Smooth muscle cell (in vitro differentiated cells): ENCODE measurements around the gene CYP4X1. TPM values are rescaled to one million over a fixed set of nuclear protein-coding genes. Genes with fewer than 3 reads are reported as not detected.
"Not testable (repeated sequence)": the region's sequence is repeated elsewhere in the genome, so short reads cannot be mapped to it uniquely, and the experiment has no call there.

Experiments used
- DNase-seq: peaks from one replicate; lab custom pipeline; 2025; ENCODE audit not compliant: unreplicated experiment; lab: John Stamatoyannopoulos, UW
- H2AFZ ChIP-seq: fragments of 200-600 bp; sonication (generic); 2 replicates; pipeline ENCODE4 v1.6.0; 2016; ENCODE audit warnings: antibody characterized with exemption, low read depth, mild to moderate bottlenecking
- H3F3A ChIP-seq: fragments of 200-600 bp; sonication (generic); 2 replicates; pipeline ENCODE4 v1.6.0; 2017; ENCODE audit warnings: antibody characterized with exemption, low read depth
- H3K27ac ChIP-seq: fragments of 200-600 bp; sonication (generic); 2 replicates; pipeline ENCODE4 v1.5.1; 2016; ENCODE audit warnings: low read depth, mild to moderate bottlenecking
- H3K27me3 ChIP-seq: fragments of 200-600 bp; sonication (generic); 2 replicates; pipeline ENCODE4 v1.6.1; 2016; ENCODE audit warnings: low read depth, mild to moderate bottlenecking
- H3K36me3 ChIP-seq: fragments of 200-600 bp; sonication (generic); 2 replicates; pipeline ENCODE4 v1.5.1; 2016; ENCODE audit warnings: low read depth
- H3K4me1 ChIP-seq: fragments of 200-600 bp; sonication (generic); 2 replicates; pipeline ENCODE4 v1.5.1; 2016; ENCODE audit warnings: low read depth
- H3K4me2 ChIP-seq: fragments of 200-600 bp; sonication (generic); 2 replicates; pipeline ENCODE4 v1.6.0; 2016; ENCODE audit warnings: mild to moderate bottlenecking
- H3K4me3 ChIP-seq: fragments of 200-600 bp; sonication (generic); 2 replicates; pipeline ENCODE4 v1.5.1; 2016; ENCODE audit warnings: mild to moderate bottlenecking
- H3K79me2 ChIP-seq: fragments of 200-600 bp; sonication (generic); 2 replicates; pipeline ENCODE4 v1.6.0; 2016; ENCODE audit warnings: low read depth, mild to moderate bottlenecking
- H3K9ac ChIP-seq: fragments of 200-600 bp; sonication (generic); 2 replicates; pipeline ENCODE4 v1.6.0; 2016; ENCODE audit warnings: low read depth
- H3K9me3 ChIP-seq: fragments of 200-600 bp; sonication (generic); replicated peaks from 2 replicates; pipeline ENCODE4 v1.5.1; 2016; ENCODE audit warnings: low read depth
- H4K20me1 ChIP-seq: fragments of 200-600 bp; sonication (generic); 2 replicates; pipeline ENCODE4 v1.6.0; 2016; ENCODE audit warnings: low read depth
- WGBS: methylation state at CpG from one replicate; pipeline ENCODE4 v1.1.7; 2016; ENCODE audit warnings: low lambda C conversion rate; 5-methylcytosine and 5-hydroxymethylcytosine counted together
- polyA plus RNA-seq: library from polyadenylated mRNA; unstranded; fragments of >200 nt; fragmentation: Nextera tagmentation; extraction: Ambion mirVana; gene quantifications from 2 replicates; pipeline ENCODE4 v1.2.1, GENCODE V29; 2016
- small RNA-seq: library from RNA; depleted of rRNA; stranded (forward); fragments of <200 nt; gene quantifications from one replicate; pipeline ENCODE3, GENCODE V24; 2014
- total RNA-seq: library from RNA; depleted of rRNA; stranded (reverse); fragments of >200 nt; gene quantifications from 2 replicates; pipeline ENCODE4 v1.2.3, GENCODE V29; 2014
- TF ChIP-seq, protein P1 (sequence below): fragments of 200-600 bp; sonication (generic); IDR thresholded peaks from 2 replicates; pipeline ENCODE4 v1.5.1; 2017; ENCODE audit warnings: borderline replicate concordance, mild to moderate bottlenecking, antibody characterized with exemption; ENCODE audit not compliant: insufficient read depth, poor library complexity, severe bottlenecking

CYP4X1 gene
- total and polyA plus RNA-seq, 2 experiments from 2014 or later = not detected

DNA sequence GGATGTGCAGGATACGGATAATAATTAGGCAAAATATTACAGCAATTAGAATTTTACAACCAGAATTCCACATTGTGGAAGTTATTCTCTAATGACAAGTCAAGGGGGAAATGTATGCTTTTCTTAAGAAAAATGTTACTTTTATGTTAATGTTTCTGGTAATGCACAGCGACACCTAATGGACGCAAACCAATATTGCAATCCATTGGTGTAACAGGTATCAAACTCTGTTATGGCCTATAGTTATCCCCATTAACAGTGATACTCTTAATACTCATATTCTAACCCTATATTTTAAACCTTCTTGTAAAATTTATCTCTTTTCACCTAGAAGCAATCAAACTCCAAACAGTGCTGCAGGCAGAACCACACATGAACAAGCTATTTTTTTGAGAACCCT, 65.9 kb downstream of the CYP4X1 start:
- not testable (repeated sequence) for H3K79me2 ChIP-seq, DNase-seq, H3K36me3 ChIP-seq, H3K27ac ChIP-seq, H3K9ac ChIP-seq, H2AFZ ChIP-seq, H3K4me2 ChIP-seq, H3K4me1 ChIP-seq, H4K20me1 ChIP-seq, H3F3A ChIP-seq, H3K4me3 ChIP-seq, H3K9me3 ChIP-seq, H3K27me3 ChIP-seq
- TF ChIP-seq, protein P1, sequence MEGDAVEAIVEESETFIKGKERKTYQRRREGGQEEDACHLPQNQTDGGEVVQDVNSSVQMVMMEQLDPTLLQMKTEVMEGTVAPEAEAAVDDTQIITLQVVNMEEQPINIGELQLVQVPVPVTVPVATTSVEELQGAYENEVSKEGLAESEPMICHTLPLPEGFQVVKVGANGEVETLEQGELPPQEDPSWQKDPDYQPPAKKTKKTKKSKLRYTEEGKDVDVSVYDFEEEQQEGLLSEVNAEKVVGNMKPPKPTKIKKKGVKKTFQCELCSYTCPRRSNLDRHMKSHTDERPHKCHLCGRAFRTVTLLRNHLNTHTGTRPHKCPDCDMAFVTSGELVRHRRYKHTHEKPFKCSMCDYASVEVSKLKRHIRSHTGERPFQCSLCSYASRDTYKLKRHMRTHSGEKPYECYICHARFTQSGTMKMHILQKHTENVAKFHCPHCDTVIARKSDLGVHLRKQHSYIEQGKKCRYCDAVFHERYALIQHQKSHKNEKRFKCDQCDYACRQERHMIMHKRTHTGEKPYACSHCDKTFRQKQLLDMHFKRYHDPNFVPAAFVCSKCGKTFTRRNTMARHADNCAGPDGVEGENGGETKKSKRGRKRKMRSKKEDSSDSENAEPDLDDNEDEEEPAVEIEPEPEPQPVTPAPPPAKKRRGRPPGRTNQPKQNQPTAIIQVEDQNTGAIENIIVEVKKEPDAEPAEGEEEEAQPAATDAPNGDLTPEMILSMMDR = peak; percentile 60
- 1% methylated on average over 3 of the region's 3 CpGs for WGBS

DNA sequence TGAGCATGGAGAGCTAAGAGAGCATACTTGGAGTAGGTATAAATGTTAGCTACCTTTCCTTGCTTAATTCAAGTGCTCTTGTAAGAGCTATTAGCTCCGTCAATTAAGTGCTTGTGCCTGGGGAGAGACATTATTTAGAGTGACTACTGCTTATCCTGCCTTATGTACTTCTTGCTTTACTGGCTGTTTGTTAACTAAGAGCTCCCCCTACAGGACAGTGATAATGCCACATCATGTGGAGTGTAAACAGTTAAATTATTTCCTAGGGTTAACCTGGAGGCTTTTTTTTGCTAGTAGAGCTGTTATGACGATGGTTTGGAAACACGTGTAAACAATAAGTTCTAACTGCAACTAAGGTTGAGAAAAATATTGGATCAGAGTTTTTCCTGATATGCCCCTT, 68.0 kb downstream of the CYP4X1 start:
- TF ChIP-seq, protein P1 = peak; percentile 27
- WGBS = 18% methylated on average over 3 of the region's 3 CpGs
- DNase-seq = not testable (repeated sequence)

More for the DNA sequence above, 68.0 kb downstream of the CYP4X1 start:
- not testable (repeated sequence) for H3K4me2 ChIP-seq, H3K27ac ChIP-seq, H4K20me1 ChIP-seq, H3K27me3 ChIP-seq, H3K4me1 ChIP-seq, H3K9ac ChIP-seq, H3K9me3 ChIP-seq, H3K36me3 ChIP-seq, H3K79me2 ChIP-seq, H2AFZ ChIP-seq, H3F3A ChIP-seq, H3K4me3 ChIP-seq

Small RNA genes within 50 kb of the gene (small RNA-seq; reads per million reads assigned to genes)
- not detected for gene CYP4A27P
- gene CYP4A43P = not detected
- not detected for gene CYP4A44P

Other genes starting within 250 kb of the CYP4X1 start
- not detected in 2 replicates for gene CYP4B1, start 224.6 kb upstream of the CYP4X1 start, total RNA-seq
- 0.13 TPM in 1 of 2 replicates, not detected in the other for gene CYP4B1, start 224.6 kb upstream of the CYP4X1 start, polyA plus RNA-seq
- gene CYP4A11, start 82.2 kb upstream of the CYP4X1 start, total RNA-seq = not detected in 2 replicates
- 0.45 TPM in 1 of 2 replicates, not detected in the other for gene CYP4A11, start 82.2 kb upstream of the CYP4X1 start, polyA plus RNA-seq
- gene CYP4Z1, start 43.6 kb downstream of the CYP4X1 start, total RNA-seq = not detected in 2 replicates
- not detected in 2 replicates for gene CYP4Z1, start 43.6 kb downstream of the CYP4X1 start, polyA plus RNA-seq
- gene CYP4A22, start 113.8 kb downstream of the CYP4X1 start, total RNA-seq = not detected in 2 replicates
- gene CYP4A22, start 113.8 kb downstream of the CYP4X1 start, polyA plus RNA-seq = not detected in 2 replicates
- gene PDZK1IP1, start 166.4 kb downstream of the CYP4X1 start, total RNA-seq = not detected in 2 replicates
- gene PDZK1IP1, start 166.4 kb downstream of the CYP4X1 start, polyA plus RNA-seq = not detected in 2 replicates
- not detected in 2 replicates for gene TAL1, start 208.6 kb downstream of the CYP4X1 start, total RNA-seq
- not detected in 2 replicates for gene TAL1, start 208.6 kb downstream of the CYP4X1 start, polyA plus RNA-seq